Activated T-helper 1 cell treated with anti-CD3 and anti-CD28 coated beads, Interleukin-12 subunit alpha, Interleukin-12 subunit beta, Interleukin-2, Interleukin-4 antibody, amounts not matched to agents 30 ng/mL and 10 ng/mL and 1 ng/mL, durations not matched to agents 14 hours and 24 hours and 36 hours (primary cell): ENCODE results near the gene LCMT2. TPM values are rescaled to one million over a fixed set of nuclear protein-coding genes. Genes with fewer than 3 reads are reported as not detected.
A peak's percentile ranks its signal among the peaks of the same experiment; 100 is the strongest.
"Not testable (repeated sequence)": the region's sequence is repeated elsewhere in the genome, so short reads cannot be mapped to it uniquely, and the experiment has no call there.

Source experiments
- DNase-seq: peaks from one replicate; pipeline ENCODE4 v3.0.0; 2021; ENCODE audit warnings: low spot score
- H3K27ac Mint-ChIP-seq: one replicate; pipeline ENCODE4 v1.8.0; 2021; ENCODE audit warnings: mild to moderate bottlenecking, mixed read lengths
- H3K27me3 Mint-ChIP-seq: one replicate; pipeline ENCODE4 v1.8.0; 2022; ENCODE audit warnings: mild to moderate bottlenecking, moderate library complexity, mixed read lengths; ENCODE audit not compliant: insufficient read depth
- H3K36me3 Mint-ChIP-seq: one replicate; pipeline ENCODE4 v1.8.0; 2021; ENCODE audit warnings: low read depth, mixed read lengths
- H3K4me1 Mint-ChIP-seq: one replicate; pipeline ENCODE4 v1.8.0; 2021; ENCODE audit warnings: low read depth, mixed read lengths
- H3K4me3 Mint-ChIP-seq: one replicate; pipeline ENCODE4 v1.8.0; 2021; ENCODE audit warnings: mild to moderate bottlenecking, moderate library complexity, mixed read lengths
- H3K9me3 Mint-ChIP-seq: one replicate; pipeline ENCODE4 v1.8.0; 2021; ENCODE audit warnings: mixed read lengths
- intact Hi-C: fragments of 100-400 bp; cut with micrococcal nuclease; formaldehyde crosslinking; loops from one replicate; pipeline ENCODE4 v1.15.1; 2024
- total RNA-seq: library from RNA; stranded (reverse); gene quantifications from 2 replicates; pipeline ENCODE4 v1.2.3, GENCODE V29; 2022

Gene LCMT2
- total RNA-seq, 1 donor from 2014 or later, result 15.7 TPM

GRCh38 chr15:43294091-43294706 lies 36.2 kb downstream of the LCMT2 start:
- no peaks in the 10 kb centered on the region for H3K9me3 Mint-ChIP-seq
- intact Hi-C loops, result no loop called here

GRCh38 chr15:43293432-43293831 lies 36.9 kb downstream of the LCMT2 start:
- no peak for DNase-seq
- Mint-ChIP-seq H3K27ac (no peak overlapping the region), H3K36me3 (no peaks in the 10 kb centered on the region), H3K4me1 (no peaks in the 10 kb centered on the region), H3K9me3 (no peaks in the 10 kb centered on the region), H3K27me3 (peaks cover 44% of the 10 kb centered on the region), H3K4me3 (no peak overlapping the region)
- intact Hi-C loops, result no loop called here

More at GRCh38 chr15:43294091-43294706, 36.2 kb downstream of the LCMT2 start:
- Mint-ChIP-seq H3K27ac (no peak overlapping the region), H3K36me3 (no peaks in the 10 kb centered on the region), H3K27me3 (peaks cover 44% of the 10 kb centered on the region), H3K4me1 (no peaks in the 10 kb centered on the region), H3K4me3 (no peak overlapping the region)
- no peak for DNase-seq

GRCh38 chr15:43292375-43293078 lies 37.8 kb downstream of the LCMT2 start:
- Mint-ChIP-seq H3K9me3 (no peaks in the 10 kb centered on the region), H3K27me3 (peaks cover 44% of the 10 kb centered on the region), H3K4me1 (no peaks in the 10 kb centered on the region), H3K36me3 (no peaks in the 10 kb centered on the region), H3K27ac (no peak overlapping the region), H3K4me3 (no peak overlapping the region)
- no peak for DNase-seq
- intact Hi-C loops, result no loop called here

GRCh38 chr15:43289656-43290055 lies 40.7 kb downstream of the LCMT2 start:
- H3K27ac Mint-ChIP-seq, H3K4me3 Mint-ChIP-seq, H3K9me3 Mint-ChIP-seq, H3K4me1 Mint-ChIP-seq, H3K36me3 Mint-ChIP-seq, DNase-seq: not testable (repeated sequence)
- peaks cover 35% of the 10 kb centered on the region for H3K27me3 Mint-ChIP-seq
- intact Hi-C loops, result loop anchor here (10.0 kb wide), 1 partner anchor 585 kb away; no protein-coding TSS in a partner anchor

GRCh38 chr15:43287254-43287653 lies 43.1 kb downstream of the LCMT2 start:
- no peaks in the 10 kb centered on the region for H3K36me3 Mint-ChIP-seq
- peaks cover 16% of the 10 kb centered on the region for H3K27me3 Mint-ChIP-seq
- H3K9me3 Mint-ChIP-seq, result no peaks in the 10 kb centered on the region
- H3K27ac Mint-ChIP-seq, result no peak overlapping the region
- intact Hi-C loops, result loop anchor here (10.0 kb wide), 1 partner anchor 582 kb away; no protein-coding TSS in a partner anchor
- H3K4me3 Mint-ChIP-seq, result no peak overlapping the region
- H3K4me1 Mint-ChIP-seq, result peaks cover 5% of the 10 kb centered on the region
- DNase-seq, result no peak

- Mint-ChIP-seq H3K4me1 (peaks cover 5% of the 10 kb centered on the region), H3K9me3 (no peaks in the 10 kb centered on the region), H3K27ac (no peak overlapping the region), H3K36me3 (no peaks in the 10 kb centered on the region), H3K4me3 (no peak overlapping the region), H3K27me3 (peaks cover 11% of the 10 kb centered on the region)
- no peak for DNase-seq
- intact Hi-C loops, result loop anchor here (10.0 kb wide), 1 partner anchor 581 kb away; no protein-coding TSS in a partner anchor
Observed at GRCh38 chr15:43286074-43286473, 44.3 kb downstream of the LCMT2 start.

GRCh38 chr15:43285609-43286037 lies 44.8 kb downstream of the LCMT2 start:
- Mint-ChIP-seq H3K36me3 (no peaks in the 10 kb centered on the region), H3K4me3 (no peak overlapping the region), H3K9me3 (no peaks in the 10 kb centered on the region), H3K27me3 (peaks cover 6% of the 10 kb centered on the region), H3K4me1 (peaks cover 5% of the 10 kb centered on the region), H3K27ac (no peak overlapping the region)
- peak; percentile 44 for DNase-seq
- intact Hi-C loops, result loop anchor here (1.0 to 10.0 kb wide), 3 partner anchors 60 to 581 kb away; no protein-coding TSS in a partner anchor

- Mint-ChIP-seq H3K27ac (no peak overlapping the region), H3K27me3 (peaks cover 6% of the 10 kb centered on the region), H3K4me1 (peaks cover 5% of the 10 kb centered on the region), H3K36me3 (no peaks in the 10 kb centered on the region), H3K4me3 (no peak overlapping the region), H3K9me3 (no peaks in the 10 kb centered on the region)
- DNase-seq, result no peak
- intact Hi-C loops, result loop anchor here (10.0 kb wide), 1 partner anchor 579 kb away; no protein-coding TSS in a partner anchor
Observed at GRCh38 chr15:43283526-43283925, 46.8 kb downstream of the LCMT2 start.

GRCh38 chr15:43281926-43282602 lies 48.3 kb downstream of the LCMT2 start:
- Mint-ChIP-seq H3K27ac (no peak overlapping the region), H3K27me3 (peaks cover 2% of the 10 kb centered on the region), H3K4me1 (peaks cover 5% of the 10 kb centered on the region), H3K9me3 (no peaks in the 10 kb centered on the region), H3K4me3 (no peak overlapping the region), H3K36me3 (no peaks in the 10 kb centered on the region)
- intact Hi-C loops, result loop anchor here (10.0 kb wide), 1 partner anchor 577 kb away; no protein-coding TSS in a partner anchor
- no peak for DNase-seq

- peaks cover 2% of the 10 kb centered on the region for H3K27me3 Mint-ChIP-seq
- intact Hi-C loops, result loop anchor here (10.0 kb wide), 1 partner anchor 576 kb away; no protein-coding TSS in a partner anchor
- no peak overlapping the region for H3K27ac Mint-ChIP-seq
- peaks cover 5% of the 10 kb centered on the region for H3K4me1 Mint-ChIP-seq
- no peaks in the 10 kb centered on the region for H3K36me3 Mint-ChIP-seq
- no peak overlapping the region for H3K4me3 Mint-ChIP-seq
- H3K9me3 Mint-ChIP-seq, result no peaks in the 10 kb centered on the region
- no peak for DNase-seq
Observed at GRCh38 chr15:43280996-43281395, 49.4 kb downstream of the LCMT2 start.

GRCh38 chr15:43279496-43279895 lies 50.9 kb downstream of the LCMT2 start:
- no peak overlapping the region for H3K4me3 Mint-ChIP-seq
- intact Hi-C loops, result no loop called here
- DNase-seq, result no peak
- H3K27ac Mint-ChIP-seq, result no peak overlapping the region
- no peaks in the 10 kb centered on the region for H3K9me3 Mint-ChIP-seq
- no peaks in the 10 kb centered on the region for H3K4me1 Mint-ChIP-seq
- no peaks in the 10 kb centered on the region for H3K36me3 Mint-ChIP-seq
- H3K27me3 Mint-ChIP-seq, result peaks cover 6% of the 10 kb centered on the region

- Mint-ChIP-seq H3K36me3 (no peaks in the 10 kb centered on the region), H3K9me3 (no peaks in the 10 kb centered on the region), H3K4me3 (no peak overlapping the region), H3K27me3 (peaks cover 6% of the 10 kb centered on the region), H3K27ac (no peak overlapping the region), H3K4me1 (no peaks in the 10 kb centered on the region)
- no peak for DNase-seq
- intact Hi-C loops, result no loop called here
Observed at GRCh38 chr15:43278869-43279268, 51.5 kb downstream of the LCMT2 start.

GRCh38 chr15:43277901-43278300 lies 52.5 kb downstream of the LCMT2 start:
- Mint-ChIP-seq H3K36me3 (no peaks in the 10 kb centered on the region), H3K27me3 (peaks cover 6% of the 10 kb centered on the region), H3K4me1 (no peaks in the 10 kb centered on the region), H3K9me3 (no peaks in the 10 kb centered on the region), H3K4me3 (no peak overlapping the region), H3K27ac (no peak overlapping the region)
- intact Hi-C loops, result no loop called here
- no peak for DNase-seq
